GM12864 (cell line): ENCODE measurements around the gene EXOC2.
"Not testable (repeated sequence)": the region's sequence is repeated elsewhere in the genome, so short reads cannot be mapped to it uniquely, and the experiment has no call there.

ENCODE experiments used
- DNase-seq: peaks from one replicate; pipeline ENCODE4 v3.0.0-alpha.2; 2011; ENCODE audit warnings: low read depth
- H3K4me3 ChIP-seq: 2 replicates; pipeline ENCODE4 v1.5.1; 2011; ENCODE audit warnings: mild to moderate bottlenecking, low read depth, low read length, control low read depth
- TF ChIP-seq, protein P1 (sequence below): IDR thresholded peaks from 2 replicates; pipeline ENCODE4 v1.5.1; 2011; ENCODE audit warnings: low read depth, mild to moderate bottlenecking, moderate library complexity, low read length, control low read depth, inconsistent platforms; ENCODE audit errors: missing control alignments

The EXOC2 gene

GRCh38 chr6:665403-666267, 27.3 kb downstream of the EXOC2 start:
- no peak overlapping the region for H3K4me3 ChIP-seq
- DNase-seq = no peak
- TF ChIP-seq, protein P1, sequence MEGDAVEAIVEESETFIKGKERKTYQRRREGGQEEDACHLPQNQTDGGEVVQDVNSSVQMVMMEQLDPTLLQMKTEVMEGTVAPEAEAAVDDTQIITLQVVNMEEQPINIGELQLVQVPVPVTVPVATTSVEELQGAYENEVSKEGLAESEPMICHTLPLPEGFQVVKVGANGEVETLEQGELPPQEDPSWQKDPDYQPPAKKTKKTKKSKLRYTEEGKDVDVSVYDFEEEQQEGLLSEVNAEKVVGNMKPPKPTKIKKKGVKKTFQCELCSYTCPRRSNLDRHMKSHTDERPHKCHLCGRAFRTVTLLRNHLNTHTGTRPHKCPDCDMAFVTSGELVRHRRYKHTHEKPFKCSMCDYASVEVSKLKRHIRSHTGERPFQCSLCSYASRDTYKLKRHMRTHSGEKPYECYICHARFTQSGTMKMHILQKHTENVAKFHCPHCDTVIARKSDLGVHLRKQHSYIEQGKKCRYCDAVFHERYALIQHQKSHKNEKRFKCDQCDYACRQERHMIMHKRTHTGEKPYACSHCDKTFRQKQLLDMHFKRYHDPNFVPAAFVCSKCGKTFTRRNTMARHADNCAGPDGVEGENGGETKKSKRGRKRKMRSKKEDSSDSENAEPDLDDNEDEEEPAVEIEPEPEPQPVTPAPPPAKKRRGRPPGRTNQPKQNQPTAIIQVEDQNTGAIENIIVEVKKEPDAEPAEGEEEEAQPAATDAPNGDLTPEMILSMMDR = no peak

GRCh38 chr6:663788-664187, 29.2 kb downstream of the EXOC2 start:
- not testable (repeated sequence) for H3K4me3 ChIP-seq, DNase-seq

DNA sequence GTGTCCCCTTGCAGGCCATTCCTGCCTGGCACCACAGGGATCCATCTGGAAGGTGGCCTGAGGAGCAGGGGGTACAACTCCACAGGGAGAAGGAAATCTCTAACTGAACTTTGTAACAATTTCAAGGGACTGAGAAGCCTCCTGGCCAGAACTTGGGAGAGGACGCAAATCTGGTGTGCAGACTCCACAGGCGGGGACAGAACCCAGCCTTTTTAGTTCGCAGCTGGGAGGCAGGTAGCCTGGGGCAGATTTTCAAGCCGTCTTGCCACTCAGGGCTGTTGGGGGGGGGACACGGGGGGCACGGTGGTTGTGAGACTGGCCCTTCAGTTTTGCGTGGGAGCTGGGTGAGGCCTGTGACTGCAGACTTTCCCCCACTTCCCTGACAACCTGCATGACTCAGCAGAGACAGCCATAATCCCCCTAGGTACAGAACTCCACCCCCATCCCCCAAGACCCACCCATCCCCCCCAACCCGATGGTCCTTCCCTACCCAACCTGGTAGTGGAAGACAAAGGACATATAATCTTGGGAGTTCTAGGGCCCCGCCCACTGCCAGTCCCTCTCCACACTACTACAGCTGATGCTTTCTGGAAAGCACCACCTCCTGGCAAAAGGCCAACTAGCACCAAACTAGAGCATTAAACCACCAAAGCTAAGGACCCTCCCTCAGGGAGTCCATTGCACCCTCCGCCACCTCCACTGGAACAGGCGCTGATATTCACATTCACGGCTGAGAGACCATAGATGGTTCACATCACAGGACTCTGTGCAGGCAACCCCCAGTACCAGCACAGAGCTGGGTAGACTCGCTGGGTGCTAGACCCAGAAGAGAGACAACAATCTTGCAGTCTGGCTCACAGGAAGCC, 33.0 kb downstream of the EXOC2 start:
- no peak for DNase-seq
- H3K4me3 ChIP-seq = no peak overlapping the region

GRCh38 chr6:658244-658643, 34.7 kb downstream of the EXOC2 start:
- no peak for DNase-seq
- no peak overlapping the region for H3K4me3 ChIP-seq
- TF ChIP-seq, protein P1 = no peak

More for the DNA sequence above, 33.0 kb downstream of the EXOC2 start:
- TF ChIP-seq, protein P1 = no peak

DNA sequence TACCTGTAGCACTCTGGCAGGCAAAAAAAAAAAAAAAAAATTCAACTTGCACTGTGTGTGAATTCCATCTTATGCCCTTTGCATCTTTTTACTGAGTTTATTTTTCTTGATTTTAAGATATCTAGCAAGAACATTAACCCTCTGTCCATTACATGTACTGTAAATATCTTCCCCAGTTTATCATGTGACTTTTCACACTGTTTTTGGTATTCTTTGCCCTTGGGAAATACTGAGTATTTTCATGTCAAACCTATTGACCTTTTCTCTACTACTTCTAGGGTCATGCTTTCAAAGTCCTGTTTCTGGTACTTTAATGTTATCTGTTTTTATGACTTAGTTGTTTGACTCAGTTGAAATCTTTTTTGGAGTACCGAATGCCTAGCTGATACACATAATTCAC, 35.2 kb downstream of the EXOC2 start:
- no peak for DNase-seq
- TF ChIP-seq, protein P1 = no peak

DNA sequence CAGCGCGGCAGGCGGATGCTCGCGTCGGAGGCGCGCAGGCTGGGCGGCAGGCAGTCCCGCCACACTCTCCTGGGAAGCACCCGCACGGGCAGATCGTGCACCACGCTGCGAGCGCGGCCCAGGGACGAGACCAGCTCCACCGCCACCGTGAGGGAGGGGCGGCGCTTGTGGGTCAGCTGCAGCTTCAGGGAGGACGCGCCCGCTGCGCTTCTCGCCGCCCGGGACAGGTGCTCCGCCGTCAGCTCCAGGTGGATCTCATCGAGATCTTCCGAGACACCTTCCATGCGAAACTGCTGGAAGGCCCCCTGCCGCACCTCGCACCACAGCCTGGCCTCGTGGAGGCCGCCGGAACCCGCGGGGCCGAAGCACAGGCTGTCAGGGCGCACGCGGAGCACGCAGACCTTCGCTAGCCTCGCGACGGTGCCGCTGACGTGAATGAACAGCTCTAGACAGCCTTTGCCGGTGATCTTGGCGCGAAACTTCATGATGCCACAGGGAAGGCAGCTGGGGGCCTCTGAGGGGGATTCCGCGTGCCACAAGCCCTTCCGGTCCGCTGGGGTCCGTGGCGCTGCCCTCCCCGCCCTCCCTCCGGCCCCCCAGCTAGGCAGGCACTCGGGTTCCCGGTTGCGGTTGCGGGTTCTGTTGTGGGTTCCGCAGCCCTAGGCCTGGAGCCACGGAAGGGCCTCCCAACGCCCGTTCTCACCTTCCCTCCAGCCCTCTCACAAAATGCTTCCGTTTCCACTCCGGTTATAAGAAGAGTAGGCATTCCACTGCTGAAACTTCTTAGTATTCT, 36.3 kb downstream of the EXOC2 start, which contains the start of gene HUS1B:
HUS1B (minus strand) TSS at position 641 of the 793 bp plus-strand sequence; CDS start at position 485, 156 bp downstream.
- H3K4me3 ChIP-seq = no peak within 1 kb of the TSS
- TF ChIP-seq, protein P1 = no peak
- no peak for DNase-seq

More for the DNA sequence above, 35.2 kb downstream of the EXOC2 start:
- no peak overlapping the region for H3K4me3 ChIP-seq

- no peak for DNase-seq
- H3K4me3 ChIP-seq = no peak overlapping the region
- TF ChIP-seq, protein P1 = no peak
Observed at GRCh38 chr6:654136-654535, 38.8 kb downstream of the EXOC2 start.
